ENCODE data around the gene LTA4H. TPM values are rescaled to one million over a fixed set of nuclear protein-coding genes. Genes with fewer than 3 reads are reported as not detected.

Gene LTA4H
- total and polyA plus RNA-seq, 10 donors, result 58.0 to 183 (median 93.5) TPM

DNA sequence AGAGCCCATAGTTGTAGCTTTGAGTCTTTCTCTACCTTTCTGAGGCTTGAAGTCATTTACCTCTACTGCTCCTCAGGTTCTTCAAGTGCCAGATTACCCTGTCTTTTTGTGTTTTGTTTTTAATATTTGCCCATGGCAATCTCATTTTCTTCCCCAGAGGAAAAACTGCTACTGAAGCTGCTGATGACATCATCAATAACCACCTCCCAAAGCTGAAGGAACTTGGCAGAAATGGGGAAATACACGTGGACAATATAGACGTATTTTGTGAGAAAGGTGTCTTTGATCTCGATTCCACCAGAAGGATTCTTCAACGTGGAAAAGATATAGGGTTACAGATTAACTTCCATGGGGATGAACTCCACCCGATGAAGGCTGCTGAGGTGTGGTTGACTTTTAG is 75.1 kb downstream of the LTA4H start:
- 57 to 76% (median 63%) methylated on average over 5 of the region's 5 CpGs for WGBS, 5 donors
- H3K27ac ChIP-seq, result no peak overlapping the region
- H3K4me3 ChIP-seq, result no peak overlapping the region
- no peaks in the 10 kb centered on the region for H3K4me1 ChIP-seq
- TF ChIP-seq POLR2AphosphoS5 (IDR thresholded peaks at IDR 0.05) (no peak), POLR2A (IDR thresholded peaks at IDR 0.05) (no peak)
- TF ChIP-seq, protein P1, sequence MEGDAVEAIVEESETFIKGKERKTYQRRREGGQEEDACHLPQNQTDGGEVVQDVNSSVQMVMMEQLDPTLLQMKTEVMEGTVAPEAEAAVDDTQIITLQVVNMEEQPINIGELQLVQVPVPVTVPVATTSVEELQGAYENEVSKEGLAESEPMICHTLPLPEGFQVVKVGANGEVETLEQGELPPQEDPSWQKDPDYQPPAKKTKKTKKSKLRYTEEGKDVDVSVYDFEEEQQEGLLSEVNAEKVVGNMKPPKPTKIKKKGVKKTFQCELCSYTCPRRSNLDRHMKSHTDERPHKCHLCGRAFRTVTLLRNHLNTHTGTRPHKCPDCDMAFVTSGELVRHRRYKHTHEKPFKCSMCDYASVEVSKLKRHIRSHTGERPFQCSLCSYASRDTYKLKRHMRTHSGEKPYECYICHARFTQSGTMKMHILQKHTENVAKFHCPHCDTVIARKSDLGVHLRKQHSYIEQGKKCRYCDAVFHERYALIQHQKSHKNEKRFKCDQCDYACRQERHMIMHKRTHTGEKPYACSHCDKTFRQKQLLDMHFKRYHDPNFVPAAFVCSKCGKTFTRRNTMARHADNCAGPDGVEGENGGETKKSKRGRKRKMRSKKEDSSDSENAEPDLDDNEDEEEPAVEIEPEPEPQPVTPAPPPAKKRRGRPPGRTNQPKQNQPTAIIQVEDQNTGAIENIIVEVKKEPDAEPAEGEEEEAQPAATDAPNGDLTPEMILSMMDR (IDR thresholded peaks at IDR 0.05 in 8 of 11, conservative IDR thresholded peaks at IDR 0.05 in 3 of 11), result no peak
- intact Hi-C loops (cut with DNase I; ENCODE audit: low total_unique reads), result no loop called here
- no peaks in the 10 kb centered on the region for H3K27me3 ChIP-seq (replicated peaks in 1 of 7)
- H3K9me3 ChIP-seq, result no peaks in the 10 kb centered on the region
- H3K36me3 ChIP-seq, result peaks cover 0 to 4% (median 0%) of the 10 kb centered on the region in 6 donors
- no peak for DNase-seq

DNA sequence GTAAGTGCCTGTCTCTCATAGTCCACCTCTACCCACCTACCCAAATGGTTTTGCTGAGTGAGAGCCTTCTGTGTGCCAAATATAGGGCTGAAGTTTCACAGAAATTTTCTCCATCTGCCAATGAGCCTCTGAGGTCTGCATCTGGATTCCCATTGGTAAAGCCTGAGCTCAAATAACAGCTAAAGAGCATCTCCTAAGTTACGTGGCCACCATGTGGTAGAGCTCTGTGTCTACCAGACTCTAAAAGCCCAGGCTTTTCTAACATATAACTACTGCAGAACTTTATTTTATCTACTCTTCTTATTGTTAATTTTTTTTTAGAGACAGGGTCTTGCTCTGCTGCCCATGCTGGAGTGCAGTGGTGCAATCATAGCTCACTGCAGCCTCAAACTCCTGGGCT is 76.3 kb downstream of the LTA4H start:
- TF ChIP-seq POLR2A (IDR thresholded peaks at IDR 0.05) (no peak), POLR2AphosphoS5 (IDR thresholded peaks at IDR 0.05) (no peak)
- TF ChIP-seq, protein P1 (IDR thresholded peaks at IDR 0.05 in 8 of 11, conservative IDR thresholded peaks at IDR 0.05 in 3 of 11), result peak in 1 of 11 experiments; percentile 11
- intact Hi-C loops (cut with DNase I; ENCODE audit: low total_unique reads), result no loop called here
- Histone ChIP-seq H3K36me3 (peaks cover 0 to 4% (median 0%) of the 10 kb centered on the region in 6 donors), H3K4me3 (no peak overlapping the region), H3K27ac (no peak overlapping the region), H3K9me3 (no peaks in the 10 kb centered on the region), H3K4me1 (no peaks in the 10 kb centered on the region), H3K27me3 (replicated peaks in 1 of 7) (no peaks in the 10 kb centered on the region)
- DNase-seq, result no peak
- WGBS, 5 donors, result 60 to 80% (median 66%) methylated on average over 1 of the region's 1 CpG

DNA sequence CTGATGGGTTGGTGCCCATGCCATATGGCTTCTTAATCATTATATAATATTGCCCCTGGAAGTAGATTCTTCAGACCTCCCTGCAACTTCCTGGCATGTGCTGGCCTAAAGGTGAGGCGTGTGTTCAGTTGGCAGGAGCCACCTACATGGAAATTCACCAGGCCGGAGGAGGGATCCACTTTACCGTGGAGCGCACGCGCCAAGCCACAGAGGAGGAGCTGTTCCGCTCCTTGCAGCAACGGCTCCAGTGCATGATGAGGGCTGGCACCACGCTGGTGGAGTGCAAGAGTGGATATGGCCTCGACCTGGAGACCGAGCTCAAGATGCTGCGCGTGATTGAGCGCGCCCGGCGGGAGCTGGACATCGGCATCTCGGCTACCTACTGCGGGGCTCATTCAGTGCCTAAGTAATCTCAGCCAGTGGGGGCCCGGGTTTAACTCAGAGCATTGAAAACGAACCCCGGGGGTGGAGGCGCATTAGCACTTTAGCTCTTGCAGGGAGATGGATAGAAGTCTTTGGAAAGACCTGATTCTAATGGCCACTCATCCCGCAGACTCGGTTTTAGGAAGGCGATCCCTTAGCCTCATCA is 78.7 kb downstream of the LTA4H start:
- intact Hi-C loops (cut with DNase I; ENCODE audit: low total_unique reads), result no loop called here
- Histone ChIP-seq H3K4me1 (no peaks in the 10 kb centered on the region), H3K36me3 (peaks cover 0 to 8% (median 0%) of the 10 kb centered on the region in 6 donors), H3K4me3 (no peak overlapping the region), H3K27ac (no peak overlapping the region), H3K9me3 (no peaks in the 10 kb centered on the region), H3K27me3 (replicated peaks in 1 of 7) (no peaks in the 10 kb centered on the region)
- 81 to 91% (median 83%) methylated on average over 22 to 27 of the region's 27 CpGs for WGBS, 5 donors
- DNase-seq, result no peak
- no peak for TF ChIP-seq POLR2AphosphoS5 (IDR thresholded peaks at IDR 0.05)
- no peak for TF ChIP-seq POLR2A (IDR thresholded peaks at IDR 0.05)
- TF ChIP-seq, protein P1 (IDR thresholded peaks at IDR 0.05 in 8 of 11, conservative IDR thresholded peaks at IDR 0.05 in 3 of 11), result no peak

DNA sequence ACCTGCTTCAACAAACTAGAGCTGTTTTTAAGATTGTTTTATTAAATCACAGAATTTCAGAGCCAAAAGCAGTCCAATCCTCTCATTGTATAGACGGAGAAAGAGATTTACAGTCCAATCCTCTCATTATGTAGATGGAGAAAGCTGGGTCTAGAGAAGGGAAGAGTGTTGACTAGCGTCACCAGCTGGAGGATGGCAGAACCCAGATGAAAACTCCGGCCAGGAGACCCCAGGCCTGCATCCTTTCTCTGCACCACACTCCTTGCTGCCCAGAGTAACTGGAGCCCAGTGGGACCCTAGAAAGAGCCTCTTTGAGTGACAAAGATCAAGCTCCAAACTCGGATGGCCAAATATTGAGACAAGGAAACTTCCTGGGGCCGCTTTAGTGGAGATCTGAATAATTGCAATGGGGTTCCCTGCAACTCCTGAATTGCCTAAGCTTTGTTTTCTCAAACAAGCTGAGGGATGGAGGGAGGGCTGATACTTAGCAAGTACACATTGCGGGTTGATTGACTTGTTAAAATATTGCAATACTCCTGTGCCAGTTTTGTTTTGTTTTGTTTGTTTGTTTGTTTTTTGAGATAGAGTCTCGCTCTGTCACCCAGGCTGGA is 79.7 kb downstream of the LTA4H start:
- no peaks in the 10 kb centered on the region for H3K4me1 ChIP-seq
- no peaks in the 10 kb centered on the region for H3K9me3 ChIP-seq
- intact Hi-C loops (cut with DNase I; ENCODE audit: low total_unique reads), result no loop called here
- DNase-seq, result no peak
- no peaks in the 10 kb centered on the region for H3K27me3 ChIP-seq (replicated peaks in 1 of 7)
- H3K4me3 ChIP-seq, result no peak overlapping the region
- H3K27ac ChIP-seq, result no peak overlapping the region
- TF ChIP-seq POLR2A (IDR thresholded peaks at IDR 0.05) (no peak), POLR2AphosphoS5 (IDR thresholded peaks at IDR 0.05) (no peak)
- TF ChIP-seq, protein P1 (IDR thresholded peaks at IDR 0.05 in 8 of 11, conservative IDR thresholded peaks at IDR 0.05 in 3 of 11), result no peak
- 83 to 94% (median 89%) methylated on average over 7 of the region's 7 CpGs for whole genome bisulfite sequencing, 5 donors
- peaks cover 0 to 8% (median 0%) of the 10 kb centered on the region in 6 donors for H3K36me3 ChIP-seq

Data from spleen (tissue), 11 donors.